PC-3 (cell line): ENCODE results near the gene PRAMEF14.
"Not testable (repeated sequence)": the region's sequence is repeated elsewhere in the genome, so short reads cannot be mapped to it uniquely, and the experiment has no call there.

ENCODE experiments used
- EZH2 ChIP-seq: fragments of 300-600 bp; sonication (generic); IDR thresholded peaks from one replicate; pipeline ENCODE4 v1.6.1; 2017; ENCODE audit warnings: antibody characterized with exemption, mild to moderate bottlenecking, low read length; ENCODE audit not compliant: unreplicated experiment
- EZH2phosphoT487 ChIP-seq: fragments of 300-600 bp; sonication (generic); IDR thresholded peaks from 2 replicates; pipeline ENCODE4 v1.6.1; 2018; ENCODE audit warnings: mild to moderate bottlenecking, antibody characterized with exemption, low read length, borderline replicate concordance
- TF ChIP-seq, protein P1 (sequence below): fragments of 300-600 bp; sonication (generic); conservative IDR thresholded peaks from 2 replicates; pipeline ENCODE4 v1.5.1; 2017; ENCODE audit warnings: antibody characterized with exemption, low read depth, mild to moderate bottlenecking, low read length

DNA sequence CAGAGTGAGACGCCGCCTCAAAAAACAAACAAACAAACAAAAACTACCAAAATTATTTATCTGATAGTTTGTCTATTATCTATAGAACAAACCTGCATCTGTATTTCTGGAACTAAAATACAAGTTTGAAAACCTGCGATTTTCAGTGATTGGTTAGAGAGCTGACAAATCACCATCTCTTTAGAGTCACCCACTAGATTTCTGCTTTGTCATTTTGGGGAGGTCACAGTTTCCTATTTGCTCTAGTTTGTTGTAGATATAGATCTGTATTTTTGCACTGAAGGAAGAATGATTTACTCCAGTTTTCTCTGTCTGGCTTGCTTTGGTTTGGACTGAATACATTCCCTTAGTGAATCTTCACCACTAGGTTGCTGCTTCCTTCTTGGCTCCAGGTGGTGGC, 19.6 kb upstream of the PRAMEF14 start:
- TF ChIP-seq, protein P1, sequence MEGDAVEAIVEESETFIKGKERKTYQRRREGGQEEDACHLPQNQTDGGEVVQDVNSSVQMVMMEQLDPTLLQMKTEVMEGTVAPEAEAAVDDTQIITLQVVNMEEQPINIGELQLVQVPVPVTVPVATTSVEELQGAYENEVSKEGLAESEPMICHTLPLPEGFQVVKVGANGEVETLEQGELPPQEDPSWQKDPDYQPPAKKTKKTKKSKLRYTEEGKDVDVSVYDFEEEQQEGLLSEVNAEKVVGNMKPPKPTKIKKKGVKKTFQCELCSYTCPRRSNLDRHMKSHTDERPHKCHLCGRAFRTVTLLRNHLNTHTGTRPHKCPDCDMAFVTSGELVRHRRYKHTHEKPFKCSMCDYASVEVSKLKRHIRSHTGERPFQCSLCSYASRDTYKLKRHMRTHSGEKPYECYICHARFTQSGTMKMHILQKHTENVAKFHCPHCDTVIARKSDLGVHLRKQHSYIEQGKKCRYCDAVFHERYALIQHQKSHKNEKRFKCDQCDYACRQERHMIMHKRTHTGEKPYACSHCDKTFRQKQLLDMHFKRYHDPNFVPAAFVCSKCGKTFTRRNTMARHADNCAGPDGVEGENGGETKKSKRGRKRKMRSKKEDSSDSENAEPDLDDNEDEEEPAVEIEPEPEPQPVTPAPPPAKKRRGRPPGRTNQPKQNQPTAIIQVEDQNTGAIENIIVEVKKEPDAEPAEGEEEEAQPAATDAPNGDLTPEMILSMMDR, result not testable (repeated sequence)
- not testable (repeated sequence) for TF ChIP-seq EZH2, EZH2phosphoT487
